Hepatic stellate cell (primary cell): ENCODE data around the gene KIF25.
"Not testable (repeated sequence)": the region's sequence is repeated elsewhere in the genome, so short reads cannot be mapped to it uniquely, and the experiment has no call there.

Experiments
- DNase-seq: peaks from one replicate; pipeline ENCODE4 v3.0.0; 2011; ENCODE audit warnings: low spot score

Gene KIF25

DNA sequence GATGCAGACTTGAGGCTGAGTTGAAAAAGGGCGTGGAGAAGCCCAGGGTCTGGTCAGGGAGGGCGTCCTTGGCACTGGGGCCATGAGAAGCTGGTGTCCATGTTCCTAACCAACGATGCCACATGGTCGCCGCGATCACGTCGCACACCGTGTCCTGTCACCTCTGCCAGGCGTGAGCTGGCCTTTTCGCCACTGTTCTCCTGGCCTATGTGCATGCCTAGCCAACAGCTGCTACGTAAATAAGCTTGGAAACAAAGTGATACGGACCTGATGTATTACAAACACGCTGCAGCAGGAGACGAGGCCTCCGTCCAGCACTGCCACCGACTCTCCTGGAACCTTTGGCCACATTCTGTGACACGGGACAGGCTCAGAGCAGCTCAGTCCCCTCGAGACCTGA, 22.0 kb upstream of the KIF25 start:
- no peak for DNase-seq

DNA sequence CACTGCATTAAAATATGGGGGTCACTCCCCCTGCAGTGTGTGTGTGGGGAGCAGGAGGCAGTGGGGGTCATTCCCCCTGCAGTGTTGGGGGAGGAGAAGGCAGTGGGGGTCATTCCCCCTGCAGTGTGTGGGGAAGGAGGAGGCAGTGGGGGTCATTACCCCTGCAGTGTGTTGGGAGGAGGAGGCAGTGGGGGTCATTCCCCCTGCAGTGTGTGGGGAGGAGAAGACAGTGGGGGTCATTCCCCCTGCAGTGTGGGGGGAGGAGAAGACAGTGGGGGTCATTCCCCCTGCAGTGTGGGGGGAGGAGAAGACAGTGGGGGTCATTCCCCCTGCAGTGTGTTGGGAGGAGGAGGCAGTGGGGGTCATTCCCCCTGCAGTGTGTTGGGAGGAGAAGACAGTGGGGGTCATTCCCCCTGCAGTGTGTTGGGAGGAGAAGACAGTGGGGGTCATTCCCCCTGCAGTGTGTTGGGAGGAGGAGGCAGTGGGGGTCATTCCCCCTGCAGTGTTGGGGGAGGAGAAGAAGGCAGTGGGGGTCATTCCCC, 21.3 kb upstream of the KIF25 start:
- not testable (repeated sequence) for DNase-seq

DNA sequence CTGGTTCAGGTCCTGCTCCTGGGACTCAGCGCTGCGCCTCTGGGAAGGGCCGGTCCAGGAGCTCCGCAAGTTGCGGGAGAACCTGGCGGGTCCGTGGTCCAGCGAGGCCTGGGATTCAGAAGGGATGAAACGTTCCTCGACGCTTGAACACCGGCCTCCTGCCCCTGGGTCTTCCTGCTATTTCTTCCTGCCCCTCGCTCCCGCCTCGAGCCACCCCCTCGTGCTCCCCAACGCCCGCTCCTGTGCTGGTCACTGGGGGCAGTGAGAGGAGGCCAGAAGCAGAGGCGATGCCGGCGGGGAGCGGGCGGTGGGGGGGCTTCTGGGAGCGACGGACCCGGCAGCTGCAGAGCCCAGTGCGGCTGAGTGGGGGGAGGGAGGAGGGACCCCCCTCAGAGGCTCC, 20.8 kb upstream of the KIF25 start:
- DNase-seq: no peak

GRCh38 chr6:167977717-167978467, 19.6 kb upstream of the KIF25 start:
- DNase-seq: no peak

- DNase-seq: no peak
These were observed 18.9 kb upstream of the KIF25 start for GRCh38 chr6:167978607-167979006.

DNA sequence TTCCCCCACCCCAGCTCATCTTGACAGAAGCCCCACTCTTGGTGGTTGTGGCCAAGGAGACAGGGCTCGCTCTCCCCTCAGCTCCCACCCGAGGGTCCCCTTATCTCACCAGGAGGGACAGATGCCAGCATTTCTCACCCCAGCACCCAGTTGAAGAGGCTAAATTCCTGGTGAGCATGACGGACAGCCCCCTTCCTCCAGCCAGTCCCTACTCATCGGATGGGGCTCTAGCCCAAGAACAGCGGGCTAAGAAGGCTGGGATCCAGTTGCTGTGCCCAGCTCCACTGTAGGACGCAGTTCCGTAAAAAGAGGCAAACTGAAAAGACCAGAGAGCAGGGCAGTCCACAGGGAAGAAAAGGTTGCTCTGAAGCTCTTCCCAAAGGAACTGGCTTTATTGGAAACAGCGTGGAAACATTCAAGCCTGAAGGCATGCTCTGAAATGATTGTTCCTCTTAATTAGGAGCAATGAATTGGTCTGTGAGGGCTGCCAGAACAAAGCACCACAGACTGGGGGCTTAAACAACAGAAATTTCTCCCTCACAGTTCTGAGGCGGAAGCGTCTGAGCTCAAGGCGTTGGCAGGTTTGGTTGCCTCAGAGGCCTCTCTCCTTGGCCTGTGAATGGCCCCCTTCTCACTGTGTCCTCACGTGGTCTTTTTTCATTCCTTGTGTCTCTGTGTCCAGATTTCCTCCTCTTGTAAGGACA, 17.9 kb upstream of the KIF25 start:
- no peak for DNase-seq

DNA sequence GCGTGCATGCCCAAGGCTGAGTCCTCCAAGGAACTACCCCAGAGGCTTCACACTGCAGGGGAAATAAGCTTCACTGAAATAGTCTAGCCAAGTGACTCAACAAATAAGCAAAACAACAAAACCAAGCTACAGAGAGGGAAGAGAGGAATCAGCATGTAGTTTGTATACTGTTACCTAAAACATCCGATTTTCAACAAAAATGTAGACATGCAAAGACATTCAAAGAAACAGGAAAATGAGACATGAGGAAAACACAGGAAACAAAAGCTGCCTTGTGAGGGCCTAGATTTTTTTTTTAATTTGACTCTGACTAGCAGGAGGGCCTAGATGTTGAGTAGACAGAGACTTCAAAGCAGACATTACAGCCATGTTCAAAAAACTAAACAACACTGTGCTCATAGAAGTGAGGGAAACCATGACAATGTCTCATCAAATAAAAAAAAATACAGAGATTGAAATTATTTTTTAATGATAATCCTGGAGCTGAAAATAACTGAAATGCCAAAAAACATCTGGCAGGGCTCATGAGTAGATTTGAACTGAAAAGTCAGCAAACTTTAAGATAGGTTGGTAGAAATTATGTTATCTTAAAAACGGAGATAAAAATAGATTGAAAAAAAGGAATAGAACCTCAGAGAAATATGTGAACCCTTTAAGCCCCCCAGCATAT, 16.4 kb upstream of the KIF25 start:
- DNase-seq: no peak

- DNase-seq: no peak
These were observed 15.5 kb upstream of the KIF25 start for GRCh38 chr6:167981916-167982462.

DNA sequence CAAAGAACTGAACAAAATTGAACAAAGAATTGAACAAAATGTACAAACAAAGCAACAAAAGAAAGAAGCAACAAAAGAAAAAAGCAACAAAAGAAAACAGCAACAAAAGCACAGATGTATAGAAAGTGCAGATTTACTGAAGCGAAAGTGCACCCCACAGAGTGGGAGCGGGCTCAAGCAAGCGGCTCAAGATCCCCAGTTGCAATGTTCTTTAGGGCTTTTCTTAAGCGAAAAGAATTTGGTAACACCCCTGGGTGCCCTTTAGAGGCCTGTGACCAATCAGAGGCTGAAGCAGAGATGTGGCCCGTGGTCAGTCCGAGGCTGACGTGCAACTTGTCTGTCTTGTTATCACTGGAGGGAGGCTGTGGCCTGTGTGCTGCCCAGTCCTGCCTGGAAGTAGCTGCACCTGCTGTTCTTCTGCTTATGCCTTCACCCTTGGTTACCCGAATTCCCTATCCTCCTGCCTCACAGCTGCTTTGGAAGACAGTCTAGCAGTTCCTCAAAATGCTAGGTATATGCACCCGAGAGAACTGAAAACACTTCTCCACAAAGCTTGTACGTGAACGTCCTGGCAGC, 13.2 kb upstream of the KIF25 start:
- DNase-seq: no peak

GRCh38 chr6:167984876-167985604, 12.4 kb upstream of the KIF25 start:
- no peak for DNase-seq

GRCh38 chr6:167985911-167986595, 11.4 kb upstream of the KIF25 start:
- no peak for DNase-seq

DNA sequence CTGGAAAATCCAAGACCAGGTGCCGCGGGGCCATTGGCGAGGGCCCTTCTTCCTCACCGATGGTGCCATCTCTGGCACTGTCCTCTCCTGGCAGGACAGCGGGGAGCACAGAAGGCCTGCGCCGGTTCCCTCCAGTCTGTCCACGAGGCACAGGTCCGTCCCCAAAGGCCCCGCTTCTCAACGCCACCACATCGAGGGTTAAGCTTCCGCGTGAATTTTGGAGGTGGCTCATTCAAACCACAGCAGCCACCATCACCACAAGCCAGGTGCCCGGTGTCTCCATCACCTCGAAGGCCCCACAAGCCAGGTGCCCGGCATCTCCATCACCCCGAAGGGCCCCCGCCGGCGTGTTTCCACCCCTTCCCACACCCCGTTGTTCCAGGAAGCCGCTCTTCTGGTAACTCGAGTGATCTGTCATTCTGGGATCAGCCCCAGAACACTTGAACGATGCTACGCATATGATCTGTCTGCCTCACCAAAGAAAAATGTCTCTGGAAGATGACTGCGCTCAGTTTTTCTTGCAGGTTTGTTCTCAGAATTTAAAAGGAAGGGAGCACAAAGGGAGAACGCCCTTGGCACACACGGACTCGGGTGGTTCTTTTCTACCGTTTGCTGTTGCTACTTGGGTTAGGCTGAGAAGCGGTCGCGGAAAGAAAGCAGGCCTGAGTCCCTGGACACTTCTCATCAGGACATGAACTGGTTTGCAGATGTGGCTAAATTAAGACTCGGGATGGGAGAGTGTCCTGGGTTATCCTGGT, 9.9 kb upstream of the KIF25 start:
- no peak for DNase-seq

DNA sequence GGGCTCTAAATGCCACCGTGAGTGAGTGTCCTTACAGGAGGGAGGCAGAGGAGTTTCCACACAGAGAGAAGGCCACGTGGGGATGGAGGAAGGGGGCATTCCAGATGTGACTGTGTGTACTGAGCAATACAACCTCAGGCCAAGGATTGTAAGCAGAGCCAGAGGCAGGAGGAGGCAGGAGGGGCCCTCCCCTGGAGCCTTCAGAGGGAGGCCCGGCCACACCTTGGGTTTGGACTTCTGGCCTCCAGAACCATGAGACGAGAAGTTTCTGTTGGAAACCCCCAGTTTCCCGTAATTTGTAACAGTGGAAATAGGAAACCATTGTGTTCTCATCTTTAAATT, 9.3 kb upstream of the KIF25 start:
- DNase-seq: no peak

GRCh38 chr6:167988945-167989841, 8.3 kb upstream of the KIF25 start:
- DNase-seq: no peak

DNA sequence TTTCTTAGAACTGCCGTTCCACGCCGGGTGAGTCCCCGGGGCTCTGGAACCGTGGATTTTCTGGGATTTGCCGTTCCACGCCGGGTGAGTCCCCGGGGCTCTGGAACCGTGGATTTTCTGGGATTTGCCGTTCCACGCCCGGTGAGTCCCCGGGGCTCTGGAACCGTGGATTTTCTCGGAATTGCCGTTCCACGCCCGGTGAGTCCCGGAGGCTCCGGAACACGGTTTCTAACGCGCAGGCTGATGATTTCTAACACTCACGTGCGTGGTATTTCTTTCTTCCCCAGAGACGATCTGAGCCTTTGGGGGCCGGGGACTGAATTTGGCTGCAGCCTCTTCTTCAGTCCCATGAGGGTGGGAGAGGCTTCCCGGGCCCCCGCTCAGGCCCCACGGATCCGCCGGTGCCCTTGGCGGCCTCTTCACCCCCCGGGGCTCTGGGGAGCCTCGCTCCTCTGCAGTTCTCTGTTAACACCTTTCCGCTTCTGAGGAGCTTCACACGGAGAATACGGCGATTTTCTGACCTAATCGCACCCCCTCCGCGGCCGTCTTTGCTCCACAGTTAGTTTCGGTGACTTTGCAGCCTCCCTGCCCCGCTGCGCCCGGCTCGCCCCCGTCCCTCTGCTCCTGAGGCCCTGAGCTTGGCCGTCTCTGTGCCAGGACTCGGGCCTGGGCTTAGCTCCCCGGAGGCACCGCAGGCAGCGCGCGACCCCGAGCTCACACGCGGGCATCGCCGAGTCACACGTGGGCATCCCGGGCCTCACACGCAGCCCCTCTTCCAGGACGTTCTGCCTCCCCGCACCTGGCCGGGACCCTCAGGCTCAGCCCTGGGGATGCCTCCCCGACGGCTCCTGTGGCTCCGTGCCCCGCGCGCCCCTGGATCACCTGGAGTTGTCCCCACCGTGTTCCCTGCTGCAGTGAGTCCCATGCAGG, 7.2 kb upstream of the KIF25 start:
- no peak for DNase-seq

- DNase-seq: no peak
These were observed 4.3 kb upstream of the KIF25 start for GRCh38 chr6:167993169-167993568.

GRCh38 chr6:167993831-167994230, 3.6 kb upstream of the KIF25 start:
- DNase-seq: no peak

- DNase-seq: no peak
These were observed 2.2 kb upstream of the KIF25 start for GRCh38 chr6:167995302-167995701.
